Measurements from ENCODE around the gene MYOT.

The MYOT gene

DNA sequence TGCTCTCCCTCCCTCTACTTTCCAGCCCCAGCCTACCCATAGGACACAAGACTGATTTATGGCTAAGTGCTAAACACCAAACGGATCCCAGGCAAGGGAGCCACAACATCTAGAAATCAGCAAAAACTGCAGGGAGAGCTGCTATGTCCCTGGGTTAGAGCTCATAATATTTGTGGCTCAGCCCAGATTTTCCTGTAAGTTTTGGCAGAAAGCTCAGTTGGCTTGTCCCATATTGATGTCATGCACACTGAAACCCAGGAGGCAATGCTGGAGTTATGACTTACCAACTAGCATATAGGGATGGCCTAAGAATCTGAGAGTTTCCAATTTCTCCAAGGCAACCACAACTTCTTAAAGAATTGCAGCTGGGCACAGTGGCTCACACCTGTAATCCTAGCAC, 44.7 kb upstream of the MYOT start:
- H3K79me2 ChIP-seq (ENCODE audit: low read length) = no peaks in the 10 kb centered on the region
- H4K20me1 ChIP-seq (ENCODE audit: insufficient read depth, low read length) = no peaks in the 10 kb centered on the region
- no peak for DNase-seq
- H3K4me1 ChIP-seq (ENCODE audit: low read length) = no peaks in the 10 kb centered on the region
- H3K27ac ChIP-seq (ENCODE audit: low read length) = no peak overlapping the region
- no peaks in the 10 kb centered on the region for H3K9me2 ChIP-seq (replicated peaks; ENCODE audit: insufficient read depth, low read length)
- no peak overlapping the region for H3K4me3 ChIP-seq (ENCODE audit: low read length)
- H3K36me3 ChIP-seq (replicated peaks; ENCODE audit: insufficient read depth, low read length) = no peaks in the 10 kb centered on the region
- TF ChIP-seq CTCF (IDR thresholded peaks at IDR 0.05; ENCODE audit: low read length) (no peak), EZH2phosphoT487 (IDR thresholded peaks at IDR 0.05; ENCODE audit: low read length) (no peak), EZH2 (optimal IDR thresholded peaks at IDR 0.05; ENCODE audit: low read depth, low read length) (no peak)
- no peaks in the 10 kb centered on the region for H3K9me3 ChIP-seq (replicated peaks; ENCODE audit: insufficient read depth, low read length)
- H3K9ac ChIP-seq (ENCODE audit: low read length) = no peak overlapping the region
- H3K4me2 ChIP-seq (ENCODE audit: low read depth, low read length) = no peak overlapping the region
- H2AFZ ChIP-seq (ENCODE audit: low read length) = no peak overlapping the region
- H3F3A ChIP-seq (ENCODE audit: insufficient read depth, low read length) = no peaks in the 10 kb centered on the region
- H3K27me3 ChIP-seq (replicated peaks; ENCODE audit: insufficient read depth, low read length) = no peaks in the 10 kb centered on the region

GRCh38 chr5:137825165-137825564, 42.5 kb upstream of the MYOT start:
- no peak overlapping the region for H3K4me3 ChIP-seq (ENCODE audit: low read length)
- no peaks in the 10 kb centered on the region for H3K9me3 ChIP-seq (replicated peaks; ENCODE audit: insufficient read depth, low read length)
- H3K9me2 ChIP-seq (replicated peaks; ENCODE audit: insufficient read depth, low read length) = no peaks in the 10 kb centered on the region
- no peak overlapping the region for H2AFZ ChIP-seq (ENCODE audit: low read length)
- H4K20me1 ChIP-seq (ENCODE audit: insufficient read depth, low read length) = no peaks in the 10 kb centered on the region
- H3K79me2 ChIP-seq (ENCODE audit: low read length) = no peaks in the 10 kb centered on the region
- no peaks in the 10 kb centered on the region for H3K4me1 ChIP-seq (ENCODE audit: low read length)
- no peak overlapping the region for H3K27ac ChIP-seq (ENCODE audit: low read length)
- DNase-seq = no peak
- no peaks in the 10 kb centered on the region for H3K27me3 ChIP-seq (replicated peaks; ENCODE audit: insufficient read depth, low read length)
- no peaks in the 10 kb centered on the region for H3F3A ChIP-seq (ENCODE audit: insufficient read depth, low read length)
- H3K9ac ChIP-seq (ENCODE audit: low read length) = no peak overlapping the region
- no peak overlapping the region for H3K4me2 ChIP-seq (ENCODE audit: low read depth, low read length)
- TF ChIP-seq CTCF (IDR thresholded peaks at IDR 0.05; ENCODE audit: low read length) (no peak), EZH2 (optimal IDR thresholded peaks at IDR 0.05; ENCODE audit: low read depth, low read length) (no peak), EZH2phosphoT487 (IDR thresholded peaks at IDR 0.05; ENCODE audit: low read length) (no peak)
- H3K36me3 ChIP-seq (replicated peaks; ENCODE audit: insufficient read depth, low read length) = no peaks in the 10 kb centered on the region

GRCh38 chr5:137826067-137826466, 41.6 kb upstream of the MYOT start:
- Histone ChIP-seq H2AFZ (ENCODE audit: low read length) (no peak overlapping the region), H3K79me2 (ENCODE audit: low read length) (no peaks in the 10 kb centered on the region)

More at GRCh38 chr5:137826067-137826466, 41.6 kb upstream of the MYOT start:
- Histone ChIP-seq H3K9me2 (replicated peaks; ENCODE audit: insufficient read depth, low read length) (no peaks in the 10 kb centered on the region), H3K4me1 (ENCODE audit: low read length) (no peaks in the 10 kb centered on the region), H3F3A (ENCODE audit: insufficient read depth, low read length) (no peaks in the 10 kb centered on the region), H3K4me2 (ENCODE audit: low read depth, low read length) (no peak overlapping the region), H3K9me3 (replicated peaks; ENCODE audit: insufficient read depth, low read length) (no peaks in the 10 kb centered on the region), H3K27ac (ENCODE audit: low read length) (no peak overlapping the region), H3K36me3 (replicated peaks; ENCODE audit: insufficient read depth, low read length) (no peaks in the 10 kb centered on the region), H3K27me3 (replicated peaks; ENCODE audit: insufficient read depth, low read length) (no peaks in the 10 kb centered on the region), H3K9ac (ENCODE audit: low read length) (no peak overlapping the region), H4K20me1 (ENCODE audit: insufficient read depth, low read length) (no peaks in the 10 kb centered on the region), H3K4me3 (ENCODE audit: low read length) (no peak overlapping the region)
- TF ChIP-seq EZH2 (optimal IDR thresholded peaks at IDR 0.05; ENCODE audit: low read depth, low read length) (no peak), EZH2phosphoT487 (IDR thresholded peaks at IDR 0.05; ENCODE audit: low read length) (no peak), CTCF (IDR thresholded peaks at IDR 0.05; ENCODE audit: low read length) (no peak)
- no peak for DNase-seq
